ENCODE measurements around the gene NUDT14. TPM values are rescaled to one million over a fixed set of nuclear protein-coding genes. Genes with fewer than 3 reads are reported as not detected.

The NUDT14 gene
- total RNA-seq, 2 donors from 2014 or later: 43.4 to 59.5 TPM

DNA sequence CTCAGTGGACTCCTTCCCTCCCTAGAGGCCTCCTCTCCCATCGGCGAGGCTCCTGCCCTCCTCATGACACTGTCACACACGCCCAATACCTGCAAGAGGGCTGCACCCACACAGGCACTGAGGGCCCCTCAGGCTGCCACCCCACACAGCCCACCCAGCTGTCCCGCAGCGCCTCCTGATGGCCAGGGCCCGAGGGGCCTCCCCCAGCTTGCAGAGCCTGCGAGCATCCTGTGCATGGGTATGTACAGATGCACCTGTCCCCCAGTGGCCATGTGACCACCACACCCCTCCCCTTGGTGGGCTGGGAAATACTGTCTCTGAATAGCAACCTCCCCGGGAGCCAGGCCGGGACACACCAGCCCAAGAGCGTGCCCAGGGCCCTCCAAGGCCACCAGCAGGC, 19.0 kb upstream of the NUDT14 start:
- 87 to 92% methylated on average over 8 to 10 of the region's 10 CpGs for WGBS, 2 experiments (ENCODE audit: insufficient coverage in 1 of 2, insufficient read length in 1 of 2)
- H3K27me3 Mint-ChIP-seq (ENCODE audit: insufficient read depth): peaks cover 12% of the 10 kb centered on the region
- no peak for DNase-seq
- H3K27ac Mint-ChIP-seq: no peak overlapping the region
- Histone ChIP-seq H3K9me3 (ENCODE audit: control insufficient read depth, low read length) (no peaks in the 10 kb centered on the region), H3K4me3 (ENCODE audit: low read length) (no peak overlapping the region), H3K27ac (ENCODE audit: low read depth, low read length) (no peak overlapping the region), H3K36me3 (ENCODE audit: control insufficient read depth, insufficient read depth, low read length) (no peaks in the 10 kb centered on the region), H3K9ac (ENCODE audit: extremely low read depth, low read length, poor library complexity, severe bottlenecking) (no peak overlapping the region), H3K4me1 (ENCODE audit: control insufficient read depth, insufficient read depth, low read length) (peaks cover 10% of the 10 kb centered on the region), H3K27me3 (ENCODE audit: control insufficient read depth, insufficient read depth, low read length, poor library complexity, severe bottlenecking) (no peaks in the 10 kb centered on the region)
- TF ChIP-seq, protein P1, sequence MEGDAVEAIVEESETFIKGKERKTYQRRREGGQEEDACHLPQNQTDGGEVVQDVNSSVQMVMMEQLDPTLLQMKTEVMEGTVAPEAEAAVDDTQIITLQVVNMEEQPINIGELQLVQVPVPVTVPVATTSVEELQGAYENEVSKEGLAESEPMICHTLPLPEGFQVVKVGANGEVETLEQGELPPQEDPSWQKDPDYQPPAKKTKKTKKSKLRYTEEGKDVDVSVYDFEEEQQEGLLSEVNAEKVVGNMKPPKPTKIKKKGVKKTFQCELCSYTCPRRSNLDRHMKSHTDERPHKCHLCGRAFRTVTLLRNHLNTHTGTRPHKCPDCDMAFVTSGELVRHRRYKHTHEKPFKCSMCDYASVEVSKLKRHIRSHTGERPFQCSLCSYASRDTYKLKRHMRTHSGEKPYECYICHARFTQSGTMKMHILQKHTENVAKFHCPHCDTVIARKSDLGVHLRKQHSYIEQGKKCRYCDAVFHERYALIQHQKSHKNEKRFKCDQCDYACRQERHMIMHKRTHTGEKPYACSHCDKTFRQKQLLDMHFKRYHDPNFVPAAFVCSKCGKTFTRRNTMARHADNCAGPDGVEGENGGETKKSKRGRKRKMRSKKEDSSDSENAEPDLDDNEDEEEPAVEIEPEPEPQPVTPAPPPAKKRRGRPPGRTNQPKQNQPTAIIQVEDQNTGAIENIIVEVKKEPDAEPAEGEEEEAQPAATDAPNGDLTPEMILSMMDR (conservative IDR thresholded peaks at IDR 0.05): peak; percentile 48
- H3K4me1 Mint-ChIP-seq: peaks cover 7% of the 10 kb centered on the region
- H3K9me3 Mint-ChIP-seq: no peaks in the 10 kb centered on the region
- no peaks in the 10 kb centered on the region for H3K36me3 Mint-ChIP-seq (ENCODE audit: low read depth)
- no peak overlapping the region for H3K4me3 Mint-ChIP-seq

DNA sequence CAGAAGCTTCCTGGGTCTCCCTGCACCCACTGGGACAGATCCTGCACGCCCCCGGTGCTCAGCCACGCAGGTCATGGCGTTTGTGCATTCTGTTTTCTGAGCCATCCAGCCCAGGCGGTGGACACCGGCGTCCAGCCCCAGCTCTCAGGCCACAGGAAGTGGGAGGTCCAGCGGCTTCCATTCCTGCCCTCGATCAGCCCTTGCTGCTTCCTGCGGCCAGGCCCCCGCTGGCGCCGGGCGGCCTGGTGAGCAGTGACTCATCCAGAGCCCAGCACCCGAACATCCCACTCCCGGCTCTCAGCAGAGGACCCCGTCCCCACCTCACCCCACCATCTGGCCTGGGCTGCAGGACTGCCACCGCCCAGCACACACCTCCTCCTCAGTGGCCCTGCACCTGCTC, 18.0 kb upstream of the NUDT14 start:
- H3K36me3 ChIP-seq (ENCODE audit: control insufficient read depth, insufficient read depth, low read length): no peaks in the 10 kb centered on the region
- Mint-ChIP-seq H3K36me3 (ENCODE audit: low read depth) (no peaks in the 10 kb centered on the region), H3K27ac (no peak overlapping the region), H3K9me3 (no peaks in the 10 kb centered on the region), H3K4me1 (peaks cover 7% of the 10 kb centered on the region), H3K4me3 (no peak overlapping the region), H3K27me3 (ENCODE audit: insufficient read depth) (peaks cover 19% of the 10 kb centered on the region)
- TF ChIP-seq, protein P1 (conservative IDR thresholded peaks at IDR 0.05): no peak
- H3K4me1 ChIP-seq (ENCODE audit: control insufficient read depth, insufficient read depth, low read length): peaks cover 10% of the 10 kb centered on the region
- no peaks in the 10 kb centered on the region for H3K27me3 ChIP-seq (ENCODE audit: control insufficient read depth, insufficient read depth, low read length, poor library complexity, severe bottlenecking)
- H3K9ac ChIP-seq (ENCODE audit: extremely low read depth, low read length, poor library complexity, severe bottlenecking): no peak overlapping the region
- H3K4me3 ChIP-seq (ENCODE audit: low read length): no peak overlapping the region
- H3K27ac ChIP-seq (ENCODE audit: low read depth, low read length): no peak overlapping the region
- no peaks in the 10 kb centered on the region for H3K9me3 ChIP-seq (ENCODE audit: control insufficient read depth, low read length)
- 87 to 90% methylated on average over 14 to 18 of the region's 18 CpGs for WGBS, 2 experiments (ENCODE audit: insufficient coverage in 1 of 2, insufficient read length in 1 of 2)
- DNase-seq: no peak

DNA sequence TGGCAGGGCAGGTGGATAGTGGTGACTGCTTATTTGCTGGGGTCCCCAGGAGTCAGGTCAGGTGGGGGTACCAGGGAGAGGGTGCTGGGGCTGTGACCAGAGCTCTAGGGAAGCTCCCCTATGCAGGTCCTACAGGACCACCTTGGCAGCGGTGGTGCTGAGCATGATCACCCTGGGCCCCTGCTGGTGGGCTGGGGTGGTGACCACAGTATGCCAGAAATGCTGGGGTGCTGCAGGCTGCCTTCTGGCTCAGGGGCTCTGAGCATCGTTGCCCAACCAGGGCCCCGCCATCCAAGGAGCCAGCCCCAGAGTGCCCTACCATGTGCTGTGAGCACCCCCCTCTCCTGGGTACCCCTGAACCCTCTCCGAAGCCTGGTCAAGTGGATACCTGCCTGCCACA, 17.5 kb upstream of the NUDT14 start:
- peak; percentile 63 for DNase-seq
- TF ChIP-seq, protein P1 (conservative IDR thresholded peaks at IDR 0.05): peak; percentile 66
- peaks cover 23% of the 10 kb centered on the region for H3K27me3 Mint-ChIP-seq (ENCODE audit: insufficient read depth)
- Histone ChIP-seq H3K36me3 (ENCODE audit: control insufficient read depth, insufficient read depth, low read length) (no peaks in the 10 kb centered on the region), H3K9me3 (ENCODE audit: control insufficient read depth, low read length) (no peaks in the 10 kb centered on the region), H3K4me3 (ENCODE audit: low read length) (no peak overlapping the region), H3K27me3 (ENCODE audit: control insufficient read depth, insufficient read depth, low read length, poor library complexity, severe bottlenecking) (no peaks in the 10 kb centered on the region), H3K27ac (ENCODE audit: low read depth, low read length) (no peak overlapping the region), H3K4me1 (ENCODE audit: control insufficient read depth, insufficient read depth, low read length) (peaks cover 10% of the 10 kb centered on the region), H3K9ac (ENCODE audit: extremely low read depth, low read length, poor library complexity, severe bottlenecking) (no peak overlapping the region)
- H3K9me3 Mint-ChIP-seq: no peaks in the 10 kb centered on the region
- WGBS, 2 experiments (ENCODE audit: insufficient coverage in 1 of 2, insufficient read length in 1 of 2): 91 to 100% methylated on average over 2 to 4 of the region's 4 CpGs
- H3K36me3 Mint-ChIP-seq (ENCODE audit: low read depth): no peaks in the 10 kb centered on the region
- H3K27ac Mint-ChIP-seq: no peak overlapping the region
- peaks cover 7% of the 10 kb centered on the region for H3K4me1 Mint-ChIP-seq
- H3K4me3 Mint-ChIP-seq: no peak overlapping the region
